Measurements from ENCODE around the gene RASAL3. TPM values are rescaled to one million over a fixed set of nuclear protein-coding genes. Genes with fewer than 3 reads are reported as not detected.

The RASAL3 gene
- total and polyA plus RNA-seq, 7 donors = 0.21 to 2.0 (median 0.47) TPM

DNA sequence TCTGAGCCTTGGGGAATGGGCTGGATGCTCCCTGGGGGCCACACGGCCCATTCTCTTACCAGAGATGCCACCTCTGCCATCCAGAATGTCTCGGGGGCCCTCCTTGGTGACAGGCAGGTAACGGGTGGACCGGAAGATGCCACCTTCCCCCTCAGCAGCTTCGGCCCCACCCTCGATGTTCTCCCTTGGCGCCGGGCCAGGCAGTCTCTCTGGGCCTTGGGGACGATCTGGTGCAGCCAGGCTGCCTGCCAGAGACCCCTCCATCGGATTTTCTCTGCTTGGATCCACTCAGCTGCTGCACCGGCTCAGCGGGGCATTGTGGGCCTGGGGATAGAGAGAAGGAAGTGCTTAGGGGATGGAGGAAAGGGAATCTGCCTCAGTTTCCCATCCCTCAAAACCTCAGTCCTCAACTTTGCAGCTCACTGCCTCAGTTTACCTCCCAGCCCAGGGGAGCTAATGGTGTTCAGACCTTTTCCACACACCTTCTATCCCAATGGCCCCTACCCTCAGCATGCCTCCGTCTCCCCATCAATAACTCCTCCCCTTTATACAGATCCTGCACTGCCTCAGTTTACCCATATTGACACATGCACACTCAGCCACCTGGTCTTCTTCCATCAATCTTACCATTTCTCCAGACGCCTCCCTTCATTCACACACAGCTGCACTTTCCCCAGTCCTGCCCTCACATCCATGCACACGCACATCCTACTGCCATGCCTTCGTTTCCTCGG lies 16.1 kb downstream of the RASAL3 start:
- peak overlapping the region; percentile 78 for H3K4me3 ChIP-seq
- ATAC-seq = no peak

DNA sequence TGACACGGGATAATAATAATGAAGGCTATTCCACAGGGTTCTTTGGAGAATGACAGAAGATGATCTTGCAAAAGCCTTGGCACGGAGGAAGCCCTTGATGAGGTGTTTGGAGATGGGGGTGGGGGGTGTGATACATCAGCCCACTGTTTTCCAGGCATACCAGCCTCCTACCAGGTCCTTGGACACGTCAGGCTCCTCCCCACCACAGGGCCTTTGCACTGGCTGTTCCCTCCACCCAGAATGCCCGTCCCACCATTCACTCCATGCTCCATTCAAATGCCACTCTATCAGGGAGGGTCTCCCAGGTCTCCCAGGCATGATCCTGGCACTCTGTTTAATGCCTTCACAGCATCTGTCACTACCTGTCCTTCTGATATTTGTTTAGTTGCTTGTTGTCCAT lies 17.3 kb downstream of the RASAL3 start:
- no peaks in the 10 kb centered on the region for H3K9me3 ChIP-seq
- H3K27me3 ChIP-seq (ENCODE audit: insufficient read depth in 3 of 3, low read length in 2 of 3) = no peaks in the 10 kb centered on the region
- H3K36me3 ChIP-seq (ENCODE audit: insufficient read depth in 1 of 2, low read depth in 1 of 2) = no peaks in the 10 kb centered on the region
- 86 to 87% (median 87%) methylated on average over 3 to 4 of the region's 4 CpGs for whole genome bisulfite sequencing, 3 donors
- intact Hi-C loops (cut with DNase I) = loop anchor here in 1 of 2 donors (5.0 kb wide), 1 partner anchor 70 kb away; the partner anchor contains the start of gene AKAP8
- H3K4me1 ChIP-seq = peaks cover 31% of the 10 kb centered on the region
- H3K4me3 ChIP-seq = no peak overlapping the region
- peak overlapping the region; percentile 89 for H3K27ac ChIP-seq
- DNase-seq (no peak), ATAC-seq (no peak)
- TF ChIP-seq, protein P1, sequence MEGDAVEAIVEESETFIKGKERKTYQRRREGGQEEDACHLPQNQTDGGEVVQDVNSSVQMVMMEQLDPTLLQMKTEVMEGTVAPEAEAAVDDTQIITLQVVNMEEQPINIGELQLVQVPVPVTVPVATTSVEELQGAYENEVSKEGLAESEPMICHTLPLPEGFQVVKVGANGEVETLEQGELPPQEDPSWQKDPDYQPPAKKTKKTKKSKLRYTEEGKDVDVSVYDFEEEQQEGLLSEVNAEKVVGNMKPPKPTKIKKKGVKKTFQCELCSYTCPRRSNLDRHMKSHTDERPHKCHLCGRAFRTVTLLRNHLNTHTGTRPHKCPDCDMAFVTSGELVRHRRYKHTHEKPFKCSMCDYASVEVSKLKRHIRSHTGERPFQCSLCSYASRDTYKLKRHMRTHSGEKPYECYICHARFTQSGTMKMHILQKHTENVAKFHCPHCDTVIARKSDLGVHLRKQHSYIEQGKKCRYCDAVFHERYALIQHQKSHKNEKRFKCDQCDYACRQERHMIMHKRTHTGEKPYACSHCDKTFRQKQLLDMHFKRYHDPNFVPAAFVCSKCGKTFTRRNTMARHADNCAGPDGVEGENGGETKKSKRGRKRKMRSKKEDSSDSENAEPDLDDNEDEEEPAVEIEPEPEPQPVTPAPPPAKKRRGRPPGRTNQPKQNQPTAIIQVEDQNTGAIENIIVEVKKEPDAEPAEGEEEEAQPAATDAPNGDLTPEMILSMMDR (IDR thresholded peaks at IDR 0.05) = no peak

More for the DNA sequence above, 16.1 kb downstream of the RASAL3 start:
- intact Hi-C loops (cut with DNase I) = loop anchor here in 1 of 2 donors (5.0 kb wide), 1 partner anchor 71 kb away; the partner anchor contains the start of gene AKAP8
- WGBS, 3 donors = 45 to 59% (median 46%) methylated on average over 17 of the region's 17 CpGs
- DNase-seq = peak in 1 of 2 donors; percentile 69
- H3K27me3 ChIP-seq (ENCODE audit: insufficient read depth in 3 of 3, low read length in 2 of 3) = no peaks in the 10 kb centered on the region
- TF ChIP-seq, protein P1 (IDR thresholded peaks at IDR 0.05) = no peak
- no peaks in the 10 kb centered on the region for H3K9me3 ChIP-seq
- H3K4me1 ChIP-seq = peaks cover 39% of the 10 kb centered on the region
- H3K36me3 ChIP-seq (ENCODE audit: insufficient read depth in 1 of 2, low read depth in 1 of 2) = no peaks in the 10 kb centered on the region
- peak overlapping the region; percentile 78 for H3K27ac ChIP-seq

DNA sequence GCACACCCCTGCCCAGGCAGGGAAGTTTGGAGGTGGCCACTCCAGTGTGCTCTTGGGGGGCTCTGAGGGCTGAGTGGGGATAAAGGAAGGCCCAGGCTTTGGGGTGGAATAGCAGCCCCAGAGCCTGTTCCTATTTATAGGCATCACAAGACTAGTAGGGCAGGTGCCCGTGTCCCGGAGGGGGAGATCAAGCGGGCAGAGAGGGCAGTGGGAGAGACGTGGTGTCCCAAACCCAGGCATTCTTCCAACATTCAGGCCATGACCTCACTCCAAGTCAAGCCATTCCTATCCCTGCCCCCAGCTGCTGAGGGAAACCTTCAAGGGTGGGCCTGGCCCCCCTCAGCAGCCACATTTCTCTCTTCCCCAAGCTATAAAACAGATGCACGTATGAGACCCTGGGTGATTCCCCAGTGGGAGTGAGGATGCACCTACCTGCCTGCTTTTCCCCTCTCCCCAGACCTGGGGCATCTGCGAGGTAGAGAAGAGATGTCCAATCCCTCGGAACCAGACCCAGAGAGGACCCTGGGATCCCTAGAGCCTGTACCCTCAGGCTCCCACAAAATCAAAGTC lies 18.5 kb downstream of the RASAL3 start:
- intact Hi-C loops (cut with DNase I) = loop anchor here in 1 of 2 donors (5.0 kb wide), 1 partner anchor 69 kb away; the partner anchor contains the start of gene AKAP8
- 25 to 43% (median 28%) methylated on average over 7 of the region's 7 CpGs for WGBS, 3 donors
- Histone ChIP-seq H3K4me1 (peaks cover 31% of the 10 kb centered on the region), H3K36me3 (ENCODE audit: insufficient read depth in 1 of 2, low read depth in 1 of 2) (no peaks in the 10 kb centered on the region), H3K9me3 (no peaks in the 10 kb centered on the region), H3K27me3 (ENCODE audit: insufficient read depth in 3 of 3, low read length in 2 of 3) (no peaks in the 10 kb centered on the region), H3K27ac (peak overlapping the region; percentile 89), H3K4me3 (no peak overlapping the region)
- TF ChIP-seq, protein P1 (IDR thresholded peaks at IDR 0.05) = no peak
- DNase-seq = peak; percentile 59 to 90
- ATAC-seq = peak; percentile 64 to 83 (median 76)

DNA sequence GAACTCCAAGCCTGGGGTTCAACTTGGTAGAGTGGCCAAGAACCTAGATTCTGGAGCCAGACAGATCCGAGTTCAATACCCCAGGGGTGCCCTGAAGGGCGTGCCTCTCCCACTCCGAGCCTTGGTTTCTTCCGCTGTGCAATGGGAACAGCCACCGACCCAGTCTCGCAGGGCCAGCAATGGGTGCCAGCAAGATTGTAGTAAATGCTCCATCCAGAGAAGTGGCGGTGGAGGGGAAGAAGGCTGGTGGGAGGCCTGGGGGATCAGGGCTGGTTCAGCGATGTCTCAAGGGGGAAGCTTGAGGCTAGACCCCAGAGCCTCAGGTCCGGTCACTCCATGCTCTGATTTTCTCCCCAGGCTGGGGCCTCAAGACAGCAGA lies 19.1 kb downstream of the RASAL3 start:
- TF ChIP-seq, protein P1 (IDR thresholded peaks at IDR 0.05) = no peak
- peak overlapping the region; percentile 89 for H3K27ac ChIP-seq
- H3K27me3 ChIP-seq (ENCODE audit: insufficient read depth in 3 of 3, low read length in 2 of 3) = no peaks in the 10 kb centered on the region
- intact Hi-C loops (cut with DNase I) = loop anchor here in 1 of 2 donors (5.0 kb wide), 1 partner anchor 68 kb away; the partner anchor contains the start of gene AKAP8
- no peak overlapping the region for H3K4me3 ChIP-seq
- DNase-seq = no peak
- peak in 2 of 4 donors; percentile 1 for ATAC-seq
- no peaks in the 10 kb centered on the region for H3K36me3 ChIP-seq (ENCODE audit: insufficient read depth in 1 of 2, low read depth in 1 of 2)
- WGBS, 3 donors = 57 to 78% (median 62%) methylated on average over 9 of the region's 9 CpGs
- H3K4me1 ChIP-seq = peaks cover 31% of the 10 kb centered on the region
- no peaks in the 10 kb centered on the region for H3K9me3 ChIP-seq
